ENCODE measurements around the gene GFY.

The GFY gene

DNA sequence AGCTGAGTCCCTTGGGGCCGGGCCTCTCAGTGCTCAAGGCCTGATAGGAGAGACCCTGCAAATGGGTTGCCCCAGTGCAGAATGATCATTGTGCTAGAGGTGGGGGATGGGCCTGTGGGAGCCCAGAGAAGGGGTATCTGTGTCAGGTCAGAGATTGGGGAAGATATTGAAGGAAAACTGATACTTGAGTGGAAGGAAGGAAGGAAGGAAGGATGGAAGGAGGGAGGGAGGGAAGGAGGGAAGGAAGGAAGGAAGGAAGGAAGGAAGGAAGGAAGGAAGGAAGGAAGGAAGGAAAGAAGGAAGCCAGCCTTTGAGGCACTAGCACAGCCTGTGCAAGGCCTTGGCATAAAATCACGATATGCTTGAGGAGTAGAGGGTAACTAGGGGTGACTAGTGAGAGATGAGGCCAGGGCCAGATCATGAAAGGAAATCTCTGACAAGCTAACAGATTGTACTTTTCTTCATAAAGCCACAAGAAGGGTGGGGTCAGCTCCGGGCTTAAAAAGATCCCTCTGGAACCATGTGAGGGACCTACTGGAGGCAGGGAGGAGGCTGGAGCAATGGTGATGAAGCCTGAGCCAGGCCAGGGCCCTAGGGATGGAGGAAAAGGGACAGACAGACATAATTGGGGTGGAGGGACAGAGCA lies 13.4 kb upstream of the GFY start:
- no peaks in the 10 kb centered on the region for H3K9me3 ChIP-seq (ENCODE audit: insufficient read depth, low read length)
- H3F3A ChIP-seq (ENCODE audit: insufficient read depth), result no peaks in the 10 kb centered on the region
- TF ChIP-seq, protein P1, sequence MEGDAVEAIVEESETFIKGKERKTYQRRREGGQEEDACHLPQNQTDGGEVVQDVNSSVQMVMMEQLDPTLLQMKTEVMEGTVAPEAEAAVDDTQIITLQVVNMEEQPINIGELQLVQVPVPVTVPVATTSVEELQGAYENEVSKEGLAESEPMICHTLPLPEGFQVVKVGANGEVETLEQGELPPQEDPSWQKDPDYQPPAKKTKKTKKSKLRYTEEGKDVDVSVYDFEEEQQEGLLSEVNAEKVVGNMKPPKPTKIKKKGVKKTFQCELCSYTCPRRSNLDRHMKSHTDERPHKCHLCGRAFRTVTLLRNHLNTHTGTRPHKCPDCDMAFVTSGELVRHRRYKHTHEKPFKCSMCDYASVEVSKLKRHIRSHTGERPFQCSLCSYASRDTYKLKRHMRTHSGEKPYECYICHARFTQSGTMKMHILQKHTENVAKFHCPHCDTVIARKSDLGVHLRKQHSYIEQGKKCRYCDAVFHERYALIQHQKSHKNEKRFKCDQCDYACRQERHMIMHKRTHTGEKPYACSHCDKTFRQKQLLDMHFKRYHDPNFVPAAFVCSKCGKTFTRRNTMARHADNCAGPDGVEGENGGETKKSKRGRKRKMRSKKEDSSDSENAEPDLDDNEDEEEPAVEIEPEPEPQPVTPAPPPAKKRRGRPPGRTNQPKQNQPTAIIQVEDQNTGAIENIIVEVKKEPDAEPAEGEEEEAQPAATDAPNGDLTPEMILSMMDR (IDR thresholded peaks at IDR 0.05; ENCODE audit: insufficient read depth, low read length, poor library complexity, severe bottlenecking), result no peak
- no peak for TF ChIP-seq EZH2phosphoT487 (conservative IDR thresholded peaks at IDR 0.05; ENCODE audit: low read length)
- no peaks in the 10 kb centered on the region for H3K79me2 ChIP-seq (ENCODE audit: insufficient read depth, low read length)
- H4K20me1 ChIP-seq (ENCODE audit: low read depth, low read length), result no peaks in the 10 kb centered on the region
- no peaks in the 10 kb centered on the region for H3K36me3 ChIP-seq (ENCODE audit: low read length)
- no peak overlapping the region for H3K9ac ChIP-seq (ENCODE audit: low read length)
- H3K27ac ChIP-seq (ENCODE audit: low read depth, low read length), result no peak overlapping the region
- H3K9me2 ChIP-seq (replicated peaks; ENCODE audit: insufficient read depth, low read length), result no peaks in the 10 kb centered on the region
- no peak overlapping the region for H3K4me3 ChIP-seq (ENCODE audit: insufficient read depth, low read length, poor library complexity, severe bottlenecking)
- H3K27me3 ChIP-seq (ENCODE audit: low read length), result no peaks in the 10 kb centered on the region
- H3K4me2 ChIP-seq (ENCODE audit: low read depth, low read length, poor library complexity, severe bottlenecking), result no peak overlapping the region
- no peak overlapping the region for H2AFZ ChIP-seq (ENCODE audit: low read depth, low read length, severe bottlenecking)

DNA sequence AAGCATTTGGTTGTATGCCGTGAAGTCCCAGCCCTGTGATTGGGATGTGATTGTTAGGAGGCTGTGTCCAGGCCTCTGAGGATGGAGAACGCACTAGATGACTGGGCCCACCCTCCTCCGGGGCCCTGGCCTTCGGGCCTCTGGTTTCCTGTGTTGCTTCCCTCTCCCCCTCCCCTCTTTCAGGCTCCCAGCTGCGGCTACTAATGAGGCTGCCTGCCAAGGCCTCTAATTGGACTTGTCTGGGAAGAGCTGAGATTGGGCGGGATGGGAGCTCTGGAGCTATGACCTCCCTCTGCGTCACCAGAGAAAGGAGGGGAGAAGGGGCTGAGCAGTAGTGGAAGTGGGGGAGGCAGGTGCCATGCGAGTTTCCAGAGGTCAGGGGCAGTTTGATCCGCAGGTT lies 11.8 kb upstream of the GFY start:
- Histone ChIP-seq H2AFZ (ENCODE audit: low read depth, low read length, severe bottlenecking) (no peak overlapping the region), H3K79me2 (ENCODE audit: insufficient read depth, low read length) (no peaks in the 10 kb centered on the region), H3K36me3 (ENCODE audit: low read length) (no peaks in the 10 kb centered on the region), H4K20me1 (ENCODE audit: low read depth, low read length) (no peaks in the 10 kb centered on the region), H3K9me2 (replicated peaks; ENCODE audit: insufficient read depth, low read length) (no peaks in the 10 kb centered on the region), H3K9me3 (ENCODE audit: insufficient read depth, low read length) (no peaks in the 10 kb centered on the region), H3K4me3 (ENCODE audit: insufficient read depth, low read length, poor library complexity, severe bottlenecking) (no peak overlapping the region), H3K4me2 (ENCODE audit: low read depth, low read length, poor library complexity, severe bottlenecking) (no peak overlapping the region), H3F3A (ENCODE audit: insufficient read depth) (no peaks in the 10 kb centered on the region), H3K27me3 (ENCODE audit: low read length) (no peaks in the 10 kb centered on the region), H3K9ac (ENCODE audit: low read length) (no peak overlapping the region), H3K27ac (ENCODE audit: low read depth, low read length) (no peak overlapping the region)
- TF ChIP-seq, protein P1 (IDR thresholded peaks at IDR 0.05; ENCODE audit: insufficient read depth, low read length, poor library complexity, severe bottlenecking), result no peak
- TF ChIP-seq EZH2phosphoT487 (conservative IDR thresholded peaks at IDR 0.05; ENCODE audit: low read length), result no peak

DNA sequence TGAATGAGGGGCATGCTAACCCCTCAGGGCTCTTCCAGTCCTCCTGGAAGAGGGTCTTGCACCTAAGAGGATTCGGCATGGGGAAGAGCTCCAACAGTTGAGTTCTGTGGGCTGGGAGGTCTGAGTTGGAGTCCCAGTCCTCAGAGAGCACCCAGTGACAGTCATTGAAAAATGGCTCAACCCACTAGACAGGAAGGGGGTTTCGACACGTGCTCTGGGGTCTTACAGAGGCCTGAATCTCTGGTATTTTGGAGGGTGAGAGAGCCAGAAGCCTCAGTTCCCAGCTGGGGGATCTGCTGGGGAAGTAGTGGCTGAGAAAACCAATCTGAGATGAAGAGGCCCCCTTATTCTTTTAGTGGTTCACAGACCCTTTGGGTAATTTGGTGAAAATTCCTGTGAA lies 10.9 kb upstream of the GFY start:
- H2AFZ ChIP-seq (ENCODE audit: low read depth, low read length, severe bottlenecking), result no peak overlapping the region
- no peaks in the 10 kb centered on the region for H4K20me1 ChIP-seq (ENCODE audit: low read depth, low read length)
- no peak for TF ChIP-seq EZH2phosphoT487 (conservative IDR thresholded peaks at IDR 0.05; ENCODE audit: low read length)
- TF ChIP-seq, protein P1 (IDR thresholded peaks at IDR 0.05; ENCODE audit: insufficient read depth, low read length, poor library complexity, severe bottlenecking), result no peak
- H3K4me2 ChIP-seq (ENCODE audit: low read depth, low read length, poor library complexity, severe bottlenecking), result no peak overlapping the region
- no peaks in the 10 kb centered on the region for H3K36me3 ChIP-seq (ENCODE audit: low read length)
- H3F3A ChIP-seq (ENCODE audit: insufficient read depth), result no peaks in the 10 kb centered on the region
- H3K9me2 ChIP-seq (replicated peaks; ENCODE audit: insufficient read depth, low read length), result no peaks in the 10 kb centered on the region
- no peaks in the 10 kb centered on the region for H3K27me3 ChIP-seq (ENCODE audit: low read length)
- no peaks in the 10 kb centered on the region for H3K9me3 ChIP-seq (ENCODE audit: insufficient read depth, low read length)
- H3K27ac ChIP-seq (ENCODE audit: low read depth, low read length), result no peak overlapping the region
- no peak overlapping the region for H3K9ac ChIP-seq (ENCODE audit: low read length)
- no peaks in the 10 kb centered on the region for H3K79me2 ChIP-seq (ENCODE audit: insufficient read depth, low read length)
- no peak overlapping the region for H3K4me3 ChIP-seq (ENCODE audit: insufficient read depth, low read length, poor library complexity, severe bottlenecking)

All from SU-DHL-6 (cell line).